ENCODE data around the gene SERINC5.
"Not testable (repeated sequence)": the region's sequence is repeated elsewhere in the genome, so short reads cannot be mapped to it uniquely, and the experiment has no call there.

SERINC5 gene

GRCh38 chr5:80225934-80226326 is 29.9 kb downstream of the SERINC5 start:
- no peak for DNase-seq

GRCh38 chr5:80225189-80225933 is 30.5 kb downstream of the SERINC5 start:
- no peak for DNase-seq

- no peak for DNase-seq
These were observed 32.3 kb downstream of the SERINC5 start for GRCh38 chr5:80223561-80223960.

- no peak for DNase-seq
These were observed 35.5 kb downstream of the SERINC5 start for GRCh38 chr5:80220245-80220897.

GRCh38 chr5:80219391-80219790 is 36.5 kb downstream of the SERINC5 start:
- DNase-seq: peak; percentile 61

GRCh38 chr5:80217667-80218066 is 38.2 kb downstream of the SERINC5 start:
- DNase-seq: no peak

GRCh38 chr5:80216753-80217596 is 38.9 kb downstream of the SERINC5 start:
- DNase-seq: peak; percentile 94

- DNase-seq: no peak
These were observed 39.8 kb downstream of the SERINC5 start for GRCh38 chr5:80216096-80216495.

GRCh38 chr5:80215523-80215922 is 40.3 kb downstream of the SERINC5 start:
- DNase-seq: no peak

- DNase-seq: no peak
These were observed 42.4 kb downstream of the SERINC5 start for GRCh38 chr5:80213466-80213865.

GRCh38 chr5:80212171-80212667 is 43.6 kb downstream of the SERINC5 start:
- no peak for DNase-seq

GRCh38 chr5:80211327-80211726 is 44.5 kb downstream of the SERINC5 start:
- DNase-seq: peak; percentile 45

- no peak for DNase-seq
These were observed 45.8 kb downstream of the SERINC5 start for GRCh38 chr5:80210014-80210413.

GRCh38 chr5:80208381-80208780 is 47.5 kb downstream of the SERINC5 start:
- DNase-seq: no peak

GRCh38 chr5:80207832-80208231 is 48.0 kb downstream of the SERINC5 start:
- DNase-seq: no peak

- no peak for DNase-seq
These were observed 49.6 kb downstream of the SERINC5 start for GRCh38 chr5:80206282-80206681.

- peak; percentile 73 for DNase-seq
These were observed 50.0 kb downstream of the SERINC5 start for GRCh38 chr5:80205846-80206245.

GRCh38 chr5:80204808-80205614 is 50.8 kb downstream of the SERINC5 start:
- DNase-seq: peak; percentile 96

GRCh38 chr5:80201763-80202162 is 54.1 kb downstream of the SERINC5 start:
- not testable (repeated sequence) for DNase-seq

GRCh38 chr5:80198920-80199319 is 56.9 kb downstream of the SERINC5 start:
- no peak for DNase-seq

- DNase-seq: no peak
These were observed 57.4 kb downstream of the SERINC5 start for GRCh38 chr5:80198399-80198798.

- DNase-seq: no peak
These were observed 59.9 kb downstream of the SERINC5 start for GRCh38 chr5:80195837-80196400.

All from hematopoietic multipotent progenitor cell treated with erythropoietin and hydrocortisone succinate and interleukin-3 and kit ligand, for 8 days (in vitro differentiated cells).